ENCODE results near the gene INO80B. TPM values are rescaled to one million over a fixed set of nuclear protein-coding genes. Genes with fewer than 3 reads are reported as not detected.

The INO80B gene
- total RNA-seq, 1 donor from 2014 or later: 32.7 TPM

DNA sequence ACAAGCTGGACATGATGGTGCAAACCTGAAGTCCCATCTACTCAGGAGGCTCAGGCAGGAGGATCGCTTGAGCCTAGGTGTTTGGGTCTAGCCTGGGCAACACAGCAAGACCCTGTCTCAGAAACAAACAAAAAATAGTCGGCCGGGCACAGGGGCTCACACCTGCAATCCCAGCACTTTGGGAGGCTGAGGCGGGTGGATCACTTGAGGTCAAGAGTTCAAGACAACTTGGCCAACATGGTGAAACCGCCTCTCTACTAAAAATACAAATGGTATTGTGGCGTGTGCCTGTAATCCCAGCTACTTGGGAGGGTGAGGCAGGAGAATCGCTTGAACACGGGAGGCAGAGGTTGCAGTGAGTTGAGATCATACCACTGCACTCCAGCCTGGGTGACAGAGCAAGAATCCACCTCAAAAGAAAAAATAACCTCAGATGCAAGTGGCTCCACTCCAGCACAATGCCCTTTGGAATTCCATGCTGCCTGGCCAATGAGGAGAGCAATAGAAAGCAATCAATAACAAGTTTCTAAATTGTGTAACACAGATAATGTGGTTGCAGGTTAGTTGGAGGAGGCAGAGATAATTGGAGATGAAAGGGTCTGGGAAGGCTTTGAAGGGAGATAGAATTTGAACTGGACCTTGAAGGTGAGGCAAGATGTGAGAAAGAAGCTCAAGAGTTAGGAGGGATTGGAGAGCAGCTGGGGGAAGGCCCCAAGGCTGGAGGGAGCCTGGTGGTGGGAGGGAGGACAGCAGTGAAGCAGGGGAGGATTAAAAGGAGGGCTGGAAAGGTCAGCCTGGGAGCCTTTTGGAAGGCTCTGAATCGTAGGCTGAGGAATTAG, 34.0 kb downstream of the INO80B start:
- H3K4me1 ChIP-seq: peaks cover 6% of the 10 kb centered on the region
- H3K4me3 ChIP-seq: no peak overlapping the region
- H3K27ac ChIP-seq: no peak overlapping the region
- intact Hi-C loops (cut with DNase I): loop anchor here (10.0 kb wide), 1 partner anchor 754 kb away; the partner anchor contains the start of gene TPRKB
- no peaks in the 10 kb centered on the region for H3K9me3 ChIP-seq
- DNase-seq (ENCODE audit: extremely low spot score in 2 of 2): no peak
- peaks cover 0 to 37% of the 10 kb centered on the region in 2 donors for H3K36me3 ChIP-seq
- H3K27me3 ChIP-seq: no peaks in the 10 kb centered on the region
- TF ChIP-seq, protein P1, sequence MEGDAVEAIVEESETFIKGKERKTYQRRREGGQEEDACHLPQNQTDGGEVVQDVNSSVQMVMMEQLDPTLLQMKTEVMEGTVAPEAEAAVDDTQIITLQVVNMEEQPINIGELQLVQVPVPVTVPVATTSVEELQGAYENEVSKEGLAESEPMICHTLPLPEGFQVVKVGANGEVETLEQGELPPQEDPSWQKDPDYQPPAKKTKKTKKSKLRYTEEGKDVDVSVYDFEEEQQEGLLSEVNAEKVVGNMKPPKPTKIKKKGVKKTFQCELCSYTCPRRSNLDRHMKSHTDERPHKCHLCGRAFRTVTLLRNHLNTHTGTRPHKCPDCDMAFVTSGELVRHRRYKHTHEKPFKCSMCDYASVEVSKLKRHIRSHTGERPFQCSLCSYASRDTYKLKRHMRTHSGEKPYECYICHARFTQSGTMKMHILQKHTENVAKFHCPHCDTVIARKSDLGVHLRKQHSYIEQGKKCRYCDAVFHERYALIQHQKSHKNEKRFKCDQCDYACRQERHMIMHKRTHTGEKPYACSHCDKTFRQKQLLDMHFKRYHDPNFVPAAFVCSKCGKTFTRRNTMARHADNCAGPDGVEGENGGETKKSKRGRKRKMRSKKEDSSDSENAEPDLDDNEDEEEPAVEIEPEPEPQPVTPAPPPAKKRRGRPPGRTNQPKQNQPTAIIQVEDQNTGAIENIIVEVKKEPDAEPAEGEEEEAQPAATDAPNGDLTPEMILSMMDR (IDR thresholded peaks at IDR 0.05): no peak
- TF ChIP-seq POLR2AphosphoS5 (IDR thresholded peaks at IDR 0.05; ENCODE audit: insufficient read depth in 1 of 2, low read depth in 1 of 2): no peak

DNA sequence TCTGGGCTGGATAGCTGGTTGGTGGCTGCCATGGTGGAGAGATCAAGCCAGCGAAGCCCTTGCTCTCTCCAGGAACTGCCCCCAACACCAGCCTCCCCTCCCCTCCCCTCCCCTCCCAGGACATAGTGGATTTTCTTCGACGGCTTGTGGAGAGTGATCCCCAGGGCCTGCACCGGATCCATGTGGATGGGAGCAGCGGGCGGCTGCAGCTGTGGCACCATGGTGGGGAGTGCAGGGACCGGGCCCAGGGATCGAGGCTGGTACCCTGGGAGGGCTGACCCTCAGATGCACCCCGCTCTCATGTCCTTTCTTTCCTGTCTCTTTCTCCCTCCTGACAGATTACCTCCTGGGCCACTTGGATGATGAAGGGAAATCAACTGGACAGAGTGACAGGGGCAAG, 35.0 kb downstream of the INO80B start:
- intact Hi-C loops (cut with DNase I): loop anchor here (10.0 kb wide), 1 partner anchor 755 kb away; the partner anchor contains the start of gene TPRKB
- H3K36me3 ChIP-seq: peaks cover 0 to 44% of the 10 kb centered on the region in 2 donors

DNA sequence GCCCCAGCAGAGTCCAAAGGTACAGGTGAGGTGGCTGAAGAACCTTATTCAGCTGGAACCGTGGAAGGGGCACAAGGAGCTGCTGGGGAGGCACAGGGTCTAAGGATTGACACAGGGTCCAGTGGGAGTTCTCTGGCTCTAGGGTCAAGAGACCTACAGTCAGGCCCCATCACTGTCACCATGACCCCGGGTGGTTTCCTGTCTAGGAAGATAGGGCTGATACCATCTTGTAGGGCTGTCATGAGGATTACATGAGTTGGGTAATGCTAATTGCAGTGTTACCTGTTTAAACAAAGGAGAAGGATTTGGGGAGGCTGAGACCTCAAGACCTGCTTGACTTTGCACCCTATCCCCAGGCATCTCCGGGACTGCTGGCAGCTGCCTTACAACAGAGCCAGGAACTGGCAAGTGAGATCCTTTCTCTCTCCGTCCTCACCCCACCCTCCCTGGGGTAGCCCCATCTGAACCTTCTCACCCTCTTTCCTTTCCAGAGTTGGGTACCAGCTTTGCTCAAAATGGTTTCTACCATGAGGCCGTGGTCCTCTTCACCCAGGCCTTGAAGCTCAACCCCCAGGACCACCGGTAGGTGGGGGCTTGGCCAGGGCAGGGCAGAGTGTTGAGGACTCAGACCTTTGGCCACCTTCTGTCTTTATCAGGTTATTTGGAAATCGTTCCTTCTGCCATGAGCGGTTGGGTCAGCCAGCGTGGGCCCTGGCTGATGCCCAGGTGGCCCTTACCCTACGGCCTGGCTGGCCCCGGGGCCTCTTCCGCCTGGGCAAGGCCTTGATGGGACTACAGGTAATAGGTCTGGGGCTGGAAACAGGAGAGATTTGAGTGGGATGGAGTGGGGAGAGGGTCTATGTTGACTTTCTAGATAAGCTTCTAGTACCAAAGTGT, 37.0 kb downstream of the INO80B start:
- H3K36me3 ChIP-seq: peaks cover 0 to 44% of the 10 kb centered on the region in 2 donors
- intact Hi-C loops (cut with DNase I): no loop called here
- DNase-seq (ENCODE audit: extremely low spot score in 2 of 2): no peak

More for the DNA sequence above, 35.0 kb downstream of the INO80B start:
- Histone ChIP-seq H3K27ac (no peak overlapping the region), H3K4me1 (no peaks in the 10 kb centered on the region), H3K9me3 (no peaks in the 10 kb centered on the region), H3K4me3 (no peak overlapping the region), H3K27me3 (no peaks in the 10 kb centered on the region)
- no peak for TF ChIP-seq POLR2A (IDR thresholded peaks at IDR 0.05)
- no peak for TF ChIP-seq POLR2AphosphoS5 (IDR thresholded peaks at IDR 0.05; ENCODE audit: insufficient read depth in 1 of 2, low read depth in 1 of 2)
- TF ChIP-seq, protein P1 (IDR thresholded peaks at IDR 0.05): no peak
- no peak for DNase-seq (ENCODE audit: extremely low spot score in 2 of 2)

DNA sequence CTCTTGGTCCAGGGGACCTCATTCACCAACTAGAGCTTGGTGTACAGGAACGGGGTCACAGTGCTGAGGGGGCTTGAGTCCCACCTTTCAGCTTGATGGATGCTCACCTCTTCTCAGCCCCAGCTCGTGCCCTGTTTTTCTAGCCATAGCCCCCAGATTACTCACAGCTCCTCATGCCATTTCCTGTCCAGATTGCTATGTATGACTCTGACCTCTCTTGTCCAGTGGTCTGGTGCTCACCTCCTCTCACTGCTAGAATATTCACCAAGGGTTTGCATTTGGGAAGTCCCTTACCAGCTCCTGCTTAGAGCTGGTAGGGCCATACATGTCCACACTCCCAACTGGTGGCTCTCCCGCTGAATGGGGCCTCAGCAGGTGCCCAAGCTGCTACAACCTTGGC, 38.7 kb downstream of the INO80B start:
- TF ChIP-seq POLR2AphosphoS5 (IDR thresholded peaks at IDR 0.05; ENCODE audit: insufficient read depth in 1 of 2, low read depth in 1 of 2) (no peak), POLR2A (IDR thresholded peaks at IDR 0.05) (no peak)
- TF ChIP-seq, protein P1 (IDR thresholded peaks at IDR 0.05): no peak
- Histone ChIP-seq H3K27me3 (peaks cover 4% of the 10 kb centered on the region), H3K36me3 (peaks cover 0 to 44% of the 10 kb centered on the region in 2 donors), H3K9me3 (no peaks in the 10 kb centered on the region), H3K4me3 (no peak overlapping the region), H3K4me1 (peaks cover 13% of the 10 kb centered on the region), H3K27ac (no peak overlapping the region)
- DNase-seq (ENCODE audit: extremely low spot score in 2 of 2): no peak
- intact Hi-C loops (cut with DNase I): no loop called here

More for the DNA sequence above, 37.0 kb downstream of the INO80B start:
- Histone ChIP-seq H3K4me3 (no peak overlapping the region), H3K9me3 (no peaks in the 10 kb centered on the region), H3K27ac (no peak overlapping the region), H3K4me1 (no peaks in the 10 kb centered on the region), H3K27me3 (peaks cover under 1% of the 10 kb centered on the region)
- TF ChIP-seq, protein P1 (IDR thresholded peaks at IDR 0.05): no peak
- no peak for TF ChIP-seq POLR2A (IDR thresholded peaks at IDR 0.05)
- TF ChIP-seq POLR2AphosphoS5 (IDR thresholded peaks at IDR 0.05; ENCODE audit: insufficient read depth in 1 of 2, low read depth in 1 of 2): no peak

Data from vagina (tissue), 2 donors.